Heart right ventricle (tissue), 16 donors: ENCODE results near the gene LDB2. TPM values are rescaled to one million over a fixed set of nuclear protein-coding genes. Genes with fewer than 3 reads are reported as not detected.
A peak's percentile ranks its signal among the peaks of the same experiment; 100 is the strongest.

ENCODE experiments used
- ATAC-seq, 8 donors: fragments of 200-7000 bp; cut with Tn5 transposase; one replicate each; pipeline ENCODE4 v1.9.1; 2020; ENCODE audit warnings: mild to moderate bottlenecking in 8 of 8, moderate library complexity in 8 of 8, moderate number of reproducible peaks in 1 of 8
- DNase-seq, 2 donors: peaks; one replicate each; pipeline ENCODE4 v3.0.0-alpha.2; 2020
- H3K27ac ChIP-seq, 10 donors: fragments of 200-600 bp; sonication (generic) in 2 of 10; one replicate each; pipeline versions ENCODE4 v1.5.0 to v1.8.0; 2020 to 2022; ENCODE audit warnings: mild to moderate bottlenecking in 3 of 10
- H3K27me3 ChIP-seq, 7 donors: fragments of 200-600 bp; one replicate each; pipeline ENCODE4 v1.8.0; 2021 to 2022; ENCODE audit warnings: mild to moderate bottlenecking in 2 of 7
- H3K36me3 ChIP-seq, 9 donors: fragments of 200-600 bp; sonication (generic) in 1 of 9; one replicate each; pipeline versions ENCODE4 v1.5.0 to v1.8.0; 2020 to 2022; ENCODE audit warnings: mild to moderate bottlenecking in 2 of 9
- H3K4me1 ChIP-seq, 9 donors: fragments of 200-600 bp; sonication (generic) in 1 of 9; one replicate each; pipeline versions ENCODE4 v1.5.0 to v1.8.0; 2020 to 2022; ENCODE audit warnings: mild to moderate bottlenecking in 4 of 9
- H3K4me3 ChIP-seq, 10 donors: fragments of 200-600 bp; sonication (generic) in 2 of 10; one replicate each; pipeline versions ENCODE4 v1.5.0 to v1.8.0; 2020 to 2022; ENCODE audit warnings: mild to moderate bottlenecking in 7 of 10, moderate library complexity in 2 of 10
- H3K9me3 ChIP-seq, 11 donors: fragments of 200-600 bp in 10 of 11; sonication (generic) in 2 of 11; one replicate each; pipeline versions ENCODE4 v1.5.0 to v1.8.0; 2013 to 2022; ENCODE audit warnings: mild to moderate bottlenecking in 2 of 11, control low read depth in 1 of 11, moderate library complexity in 1 of 11
- CTCF ChIP-seq, 9 donors: fragments of 200-600 bp; sonication (generic) in 2 of 9; IDR thresholded peaks; one replicate each; pipeline versions ENCODE4 v1.5.0 to v1.8.0; 2021 to 2022; ENCODE audit warnings: antibody characterized with exemption in 9 of 9, mild to moderate bottlenecking in 5 of 9, moderate library complexity in 1 of 9
- WGBS, 2 donors: extraction: QIAGEN DNeasy Blood & Tissue Kit; methylation state at CpG; one replicate each; pipeline ENCODE4 v1.1.7; 2013; ENCODE audit warnings: inconsistent platforms in 1 of 2; 5-methylcytosine and 5-hydroxymethylcytosine counted together
- intact Hi-C, 10 donors: fragments of 100-400 bp; cut with DNase I; formaldehyde crosslinking; loops; one replicate each; pipeline versions ENCODE4 v1.11.1 to v1.14.2; 2022
- polyA plus RNA-seq, 2 donors: library from polyadenylated mRNA; stranded (reverse); fragments of 200-250 nt; gene quantifications; one replicate each; pipeline ENCODE4 v1.2.3, GENCODE V29; 2013
- total RNA-seq, 10 donors: library from RNA; stranded (reverse); fragmentation: NEBNext Ultra II Directional in 3 of 10; extraction: Animal tissue kit (Norgen Biotek cat#: 25700) in 3 of 10; gene quantifications; one replicate each; pipeline versions ENCODE4 v1.2.1 to v1.2.4, GENCODE V29; 2021 to 2023
- donor health status: Arrhythmogenic right ventricular cardiomyopathy.
- donor health status: ischemic (EF 13 %, LVEDD 7.1; RV severe dilation, severe dysfunction).
- donor health status: healthy with polysubstance abuse.
- donor health status: DM: no; HTN: yes; CAD: no.
- donor health status: DM: no; HTN: no; CAD: no.
- donor health status: ischemic (EF 25% LVEDD 6.9; RV normal size, moderate dysfunction).
- donor health status: ischemic (EF 25% LVEDD 5.7; RV mildly dilated, moderate dysfunction).
- donor health status: healthy.
- donor health status: DM: yes; HTN: yes; CAD: no.
- donor health status: Ischemic cardiomyopathy.
- donor health status: ischemic (EF 35%, LVEDD 5.7; RV mildly dilated, moderate dysfunction).
- donor health status: nonischemic (EF 11% LVEDD 7.7; RV severe dilation, severe dysfunction).
- donor health status: DM: yes; HTN: yes; CAD: no.
- donor health status: PGD.
- donor health status: ischemic (EF 29% LVEDD 5.4; RV normal size, mild dysfunction).
- donor health status: nonischemic (EF 23%, LVEDD 6.1; RV moderate dilation, normal function).

Gene LDB2
- total and polyA plus RNA-seq, 12 donors: 14.5 to 43.3 (median 23.5) TPM

GRCh38 chr4:16691450-16691849 is 207.0 kb downstream of the LDB2 start:
- ATAC-seq: no peak
- H3K4me1 ChIP-seq: peaks cover 0 to 34% (median 10%) of the 10 kb centered on the region in 9 donors
- no peak overlapping the region for H3K27ac ChIP-seq
- 67 to 70% methylated on average over 1 of the region's 1 CpG for WGBS, 2 donors
- intact Hi-C loops: no loop called here
- H3K36me3 ChIP-seq: peaks cover 0 to 7% (median 0%) of the 10 kb centered on the region in 9 donors
- H3K4me3 ChIP-seq: no peak overlapping the region
- H3K27me3 ChIP-seq: no peaks in the 10 kb centered on the region
- H3K9me3 ChIP-seq: peaks cover 0 to 8% (median 0%) of the 10 kb centered on the region in 11 donors
- TF ChIP-seq CTCF (IDR thresholded peaks at IDR 0.05): no peak
- DNase-seq: no peak

GRCh38 chr4:16687845-16688244 is 210.6 kb downstream of the LDB2 start:
- H3K4me1 ChIP-seq: peaks cover 0 to 47% (median 14%) of the 10 kb centered on the region in 9 donors
- H3K36me3 ChIP-seq: no peaks in the 10 kb centered on the region
- WGBS, 2 donors: 91 to 95% methylated on average over 3 of the region's 3 CpGs
- no peak for TF ChIP-seq CTCF (IDR thresholded peaks at IDR 0.05)
- H3K27me3 ChIP-seq: no peaks in the 10 kb centered on the region
- intact Hi-C loops: loop anchor here in 1 of 10 donors (10.0 kb wide), 1 partner anchor 47 kb away; no protein-coding TSS in a partner anchor
- DNase-seq (no peak), ATAC-seq (no peak)
- H3K9me3 ChIP-seq: peaks cover 0 to 8% (median 0%) of the 10 kb centered on the region in 11 donors
- H3K4me3 ChIP-seq: no peak overlapping the region
- no peak overlapping the region for H3K27ac ChIP-seq

GRCh38 chr4:16687011-16687410 is 211.4 kb downstream of the LDB2 start:
- H3K27me3 ChIP-seq: no peaks in the 10 kb centered on the region
- H3K36me3 ChIP-seq: no peaks in the 10 kb centered on the region
- ATAC-seq (no peak), DNase-seq (no peak)
- no peak overlapping the region for H3K27ac ChIP-seq
- peaks cover 0 to 47% (median 8%) of the 10 kb centered on the region in 9 donors for H3K4me1 ChIP-seq
- WGBS, 2 donors: 94 to 95% methylated on average over 2 of the region's 2 CpGs
- intact Hi-C loops: loop anchor here in 1 of 10 donors (10.0 kb wide), 1 partner anchor 48 kb away; no protein-coding TSS in a partner anchor
- H3K9me3 ChIP-seq: peaks cover 0 to 8% (median 0%) of the 10 kb centered on the region in 11 donors
- TF ChIP-seq CTCF (IDR thresholded peaks at IDR 0.05): no peak
- H3K4me3 ChIP-seq: no peak overlapping the region

GRCh38 chr4:16686195-16686594 is 212.2 kb downstream of the LDB2 start:
- TF ChIP-seq CTCF (IDR thresholded peaks at IDR 0.05): no peak
- Histone ChIP-seq H3K36me3 (no peaks in the 10 kb centered on the region), H3K4me3 (no peak overlapping the region), H3K4me1 (peaks cover 0 to 40% (median 8%) of the 10 kb centered on the region in 9 donors), H3K27me3 (no peaks in the 10 kb centered on the region), H3K9me3 (peaks cover 0 to 6% (median 0%) of the 10 kb centered on the region in 11 donors), H3K27ac (peak overlapping the region in 1 of 10 donors; percentile 30)
- ATAC-seq (peak in 3 of 8 donors; percentile 27 to 52 (median 38)), DNase-seq (no peak)
- WGBS, 2 donors: 79 to 81% methylated on average over 2 of the region's 2 CpGs
- intact Hi-C loops: loop anchor here in 1 of 10 donors (10.0 kb wide), 1 partner anchor 49 kb away; no protein-coding TSS in a partner anchor
